Endometrial microvascular endothelial cells (primary cell): ENCODE data around the gene HEYL. TPM values are rescaled to one million over a fixed set of nuclear protein-coding genes. Genes with fewer than 3 reads are reported as not detected.

ENCODE experiments used
- in situ Hi-C: cut with HindIII; loops from 2 replicates; pipeline ENCODE4 v1.10.0; 2017; ENCODE audit warnings: low sequenced_read_pairs, low pct_unique_long_range_greater_than_20kb; ENCODE audit errors: inconsistent ontology term
- total RNA-seq: library from RNA; depleted of rRNA; stranded (reverse); fragments of >200 nt; gene quantifications from one replicate; pipeline ENCODE4 v1.2.3, GENCODE V29; 2015; ENCODE audit errors: inconsistent ontology term

The HEYL gene
- total RNA-seq, 1 donor from 2014 or later: 0.09 TPM

- in situ Hi-C loops: loop anchor here (25.0 kb wide), 1 partner anchor 91 kb away; the partner anchor contains the start of gene PPIE
These were observed 7.0 kb upstream of the HEYL start for GRCh38 chr1:39646232-39647081.

- in situ Hi-C loops: loop anchor here (25.0 kb wide), 1 partner anchor 92 kb away; the partner anchor contains the start of gene PPIE
These were observed 6.1 kb upstream of the HEYL start for GRCh38 chr1:39645411-39646043.

- in situ Hi-C loops: loop anchor here (25.0 kb wide), 1 partner anchor 94 kb away; the partner anchor contains the start of gene PPIE
These were observed 4.3 kb upstream of the HEYL start for GRCh38 chr1:39643705-39644104.

- in situ Hi-C loops: loop anchor here (25.0 kb wide), 1 partner anchor 95 kb away; the partner anchor contains the start of gene PPIE
These were observed 3.4 kb upstream of the HEYL start for GRCh38 chr1:39642796-39643195.

GRCh38 chr1:39640861-39641260 lies 1.4 kb upstream of the HEYL start:
- in situ Hi-C loops: loop anchor here (25.0 kb wide), 1 partner anchor 96 kb away; the partner anchor contains the start of gene PPIE

GRCh38 chr1:39638965-39639304 lies 508 bp downstream of the HEYL start:
- in situ Hi-C loops: loop anchor here (25.0 kb wide), 1 partner anchor 98 kb away; the partner anchor contains the start of gene PPIE

- in situ Hi-C loops: loop anchor here (25.0 kb wide), 1 partner anchor 100 kb away; the partner anchor contains the start of gene PPIE
These were observed 2.1 kb downstream of the HEYL start for GRCh38 chr1:39637361-39637760.

GRCh38 chr1:39635871-39636210 lies 3.6 kb downstream of the HEYL start:
- in situ Hi-C loops: loop anchor here (25.0 kb wide), 1 partner anchor 101 kb away; the partner anchor contains the start of gene PPIE

- in situ Hi-C loops: loop anchor here (25.0 kb wide), 1 partner anchor 102 kb away; the partner anchor contains the start of gene PPIE
These were observed 4.1 kb downstream of the HEYL start for GRCh38 chr1:39635205-39635870.

GRCh38 chr1:39633422-39633821 lies 6.0 kb downstream of the HEYL start:
- in situ Hi-C loops: loop anchor here (25.0 kb wide), 1 partner anchor 104 kb away; the partner anchor contains the start of gene PPIE

GRCh38 chr1:39632682-39633417 lies 6.6 kb downstream of the HEYL start:
- in situ Hi-C loops: loop anchor here (25.0 kb wide), 1 partner anchor 104 kb away; the partner anchor contains the start of gene PPIE

GRCh38 chr1:39632323-39632681 lies 7.1 kb downstream of the HEYL start:
- in situ Hi-C loops: loop anchor here (25.0 kb wide), 1 partner anchor 105 kb away; the partner anchor contains the start of gene PPIE

- in situ Hi-C loops: loop anchor here (25.0 kb wide), 1 partner anchor 106 kb away; the partner anchor contains the start of gene PPIE
These were observed 7.8 kb downstream of the HEYL start for GRCh38 chr1:39631361-39632322.

- in situ Hi-C loops: loop anchor here (25.0 kb wide), 1 partner anchor 108 kb away; the partner anchor contains the start of gene PPIE
These were observed 10.6 kb downstream of the HEYL start for GRCh38 chr1:39628807-39629350.

- in situ Hi-C loops: loop anchor here (25.0 kb wide), 1 partner anchor 111 kb away; the partner anchor contains the start of gene PPIE
These were observed 12.8 kb downstream of the HEYL start for GRCh38 chr1:39626646-39627045.

- in situ Hi-C loops: loop anchor here (25.0 kb wide), 1 partner anchor 112 kb away; the partner anchor contains the start of gene PPIE
These were observed 13.8 kb downstream of the HEYL start for GRCh38 chr1:39625462-39626273.
